GM12878 (cell line): ENCODE results near the gene FFAR2. TPM values are rescaled to one million over a fixed set of nuclear protein-coding genes. Genes with fewer than 3 reads are reported as not detected.

Source experiments
- ATAC-seq: fragments of 200-7000 bp; cut with Tn5 transposase; 3 replicates; pipeline ENCODE4 v1.9.1; 2020; ENCODE audit warnings: mild to moderate bottlenecking, moderate library complexity
- BruUV-seq: library from RNA; stranded (reverse); fragments of 400-500 nt; replicated peaks from 2 replicates; lab custom pipeline; 2021; lab: Mats Ljungman, UMichigan
- CTCF ChIA-PET: fragments of 300-600 bp; sonication (Branson Sonifier 250); formaldehyde crosslinking; extraction: SDS; loops from one replicate; lab custom pipeline; 2021; ENCODE audit warnings: inconsistent platforms; lab: Yijun Ruan, JAX
- POLR2A ChIA-PET: fragments of 350-600 bp; formaldehyde crosslinking; extraction: SDS; loops from one replicate; lab custom pipeline; 2021; ENCODE audit warnings: inconsistent platforms; lab: Charles Lee
- RAD21 ChIA-PET: fragments of 300-600 bp; sonication (Branson Sonifier 250); formaldehyde crosslinking; loops from one replicate; lab custom pipeline; 2023; ENCODE audit warnings: antibody characterized with exemption; ENCODE audit not compliant: unreplicated experiment; lab: Charles Lee
- SMC1A ChIA-PET: fragments of 300-600 bp; sonication (Branson Sonifier 250); formaldehyde crosslinking; loops from one replicate; lab custom pipeline; 2023; ENCODE audit not compliant: unreplicated experiment, uncharacterized antibody; lab: Charles Lee
- DNase-seq: peaks from one replicate; pipeline ENCODE4 v3.0.0-alpha.2; 2011; ENCODE audit warnings: low read depth, low spot score
- FAIRE-seq: peaks from 3 replicates; lab custom pipeline; 2011; peaks lifted over from hg19 to GRCh38; lab: Jason Lieb, UNC
- H2AFZ ChIP-seq: 2 replicates; pipeline ENCODE4 v1.6.0; 2011; ENCODE audit warnings: low read depth, low read length, control low read depth; ENCODE audit not compliant: control insufficient read depth
- H3K27ac ChIP-seq: 2 replicates; pipeline ENCODE4 v1.5.1; 2011; ENCODE audit warnings: control low read depth; ENCODE audit not compliant: control insufficient read depth, insufficient read depth
- H3K27me3 ChIP-seq, 2 experiments: replicated peaks in 1 of 2; 2 replicates each; pipeline versions ENCODE4 v1.6.0 to v1.6.1; 2011; ENCODE audit warnings: low read length in 1 of 2; ENCODE audit not compliant: control insufficient read depth in 2 of 2, insufficient read depth in 2 of 2
- H3K36me3 ChIP-seq, 2 experiments: 2 replicates each; pipeline ENCODE4 v1.5.1; 2011; ENCODE audit warnings: low read length in 1 of 2; ENCODE audit not compliant: control insufficient read depth in 2 of 2, insufficient read depth in 2 of 2
- H3K4me1 ChIP-seq: 2 replicates; pipeline ENCODE4 v1.6.1; 2011; ENCODE audit warnings: mild to moderate bottlenecking, low read length, moderate library complexity, mixed read lengths; ENCODE audit not compliant: control insufficient read depth, insufficient read depth
- H3K4me2 ChIP-seq: 2 replicates; pipeline ENCODE4 v1.6.0; 2011; ENCODE audit warnings: control low read depth; ENCODE audit not compliant: control insufficient read depth, insufficient read depth
- H3K4me3 ChIP-seq: fragments of 200-600 bp; sonication (generic); 2 replicates; pipeline ENCODE4 v1.5.1; 2016
- H3K79me2 ChIP-seq: 2 replicates; pipeline ENCODE4 v1.6.0; 2011; ENCODE audit warnings: low read length; ENCODE audit not compliant: control insufficient read depth, insufficient read depth
- H3K9ac ChIP-seq: 2 replicates; pipeline ENCODE4 v1.8.0; 2011; ENCODE audit warnings: low read length, control low read depth, mixed read lengths; ENCODE audit not compliant: control insufficient read depth, insufficient read depth
- H3K9me3 ChIP-seq: replicated peaks from 3 replicates; pipeline ENCODE4 v1.5.1; 2011; ENCODE audit warnings: mild to moderate bottlenecking, low read length; ENCODE audit not compliant: control insufficient read depth, insufficient read depth
- H4K20me1 ChIP-seq: 2 replicates; pipeline ENCODE4 v1.6.0; 2011; ENCODE audit not compliant: control insufficient read depth, insufficient read depth
- HDGF ChIP-seq: fragments of 450-650 bp; IDR thresholded peaks from 2 replicates; pipeline ENCODE4 v1.6.1; 2016; ENCODE audit warnings: antibody characterized with exemption
- POU2F2 ChIP-seq: IDR thresholded peaks from 3 replicates; pipeline ENCODE4 v1.6.1; 2011; ENCODE audit warnings: low read depth, mild to moderate bottlenecking, low read length, borderline replicate concordance
- YBX1 ChIP-seq: fragments of 450-650 bp; IDR thresholded peaks from 2 replicates; pipeline ENCODE4 v1.6.1; 2016; ENCODE audit warnings: antibody characterized with exemption
- WGBS: methylation state at CpG from one replicate; pipeline ENCODE4 v1.1.6; 2016; ENCODE audit warnings: low lambda C conversion rate; ENCODE audit not compliant: insufficient replicate concordance, insufficient coverage; ENCODE audit errors: missing lambda C conversion rate; 5-methylcytosine and 5-hydroxymethylcytosine counted together
- in situ Hi-C: fragments of 300-500 bp; cut with MboI; formaldehyde crosslinking; loops from 9 replicates; pipeline ENCODE4 v1.14.3; 2018; ENCODE audit warnings: mixed read lengths
- intact Hi-C: fragments of 100-400 bp; cut with micrococcal nuclease; formaldehyde crosslinking; loops from one replicate; pipeline ENCODE4 v1.14.2; 2022; ENCODE audit not compliant: unreplicated experiment
- polyA plus RNA-seq, 11 experiments: library from polyadenylated mRNA; depleted of rRNA in 4 of 11; unstranded in 6 of 11; stranded (reverse) in 5 of 11; fragments of >200 nt; fragmentation: Nextera tagmentation in 4 of 11; fragmentation: Illumina TruSeq in 1 of 11; extraction: Ambion mirVana in 4 of 11; extraction: Trizol in 1 of 11; gene quantifications; 1 replicate in 1 of 11; 2 replicates in 10 of 11; pipeline versions ENCODE4 v1.2.1 to v1.2.3, GENCODE V29; 2011 to 2016; ENCODE audit warnings: inconsistent platforms in 2 of 11, missing spikeins in 2 of 11, low read depth in 1 of 11
- total RNA-seq, 4 experiments: library from RNA; depleted of rRNA in 3 of 4; stranded (reverse); fragments of >200 nt in 3 of 4; fragmentation: Illumina TruSeq in 1 of 4; extraction: Trizol in 1 of 4; gene quantifications; 2 replicates each; pipeline versions ENCODE4 v1.2.1 to v1.2.3, GENCODE V29; 2013 to 2021
- TF ChIP-seq, protein P1 (sequence below): IDR thresholded peaks from 2 replicates; pipeline ENCODE4 v1.6.1; 2012; ENCODE audit warnings: low read length, inconsistent platforms
- TF ChIP-seq, protein P2 (sequence below): fragments of 450-650 bp; IDR thresholded peaks from 2 replicates; pipeline ENCODE4 v1.6.1; 2017; ENCODE audit warnings: mild to moderate bottlenecking, moderate library complexity

The FFAR2 gene
- total and polyA plus RNA-seq, 10 of the 15 experiments (the other 5 are each of a cell fraction or from before 2014, with no cell fraction given) = 0.05 to 4.0 (median 2.1) TPM

DNA sequence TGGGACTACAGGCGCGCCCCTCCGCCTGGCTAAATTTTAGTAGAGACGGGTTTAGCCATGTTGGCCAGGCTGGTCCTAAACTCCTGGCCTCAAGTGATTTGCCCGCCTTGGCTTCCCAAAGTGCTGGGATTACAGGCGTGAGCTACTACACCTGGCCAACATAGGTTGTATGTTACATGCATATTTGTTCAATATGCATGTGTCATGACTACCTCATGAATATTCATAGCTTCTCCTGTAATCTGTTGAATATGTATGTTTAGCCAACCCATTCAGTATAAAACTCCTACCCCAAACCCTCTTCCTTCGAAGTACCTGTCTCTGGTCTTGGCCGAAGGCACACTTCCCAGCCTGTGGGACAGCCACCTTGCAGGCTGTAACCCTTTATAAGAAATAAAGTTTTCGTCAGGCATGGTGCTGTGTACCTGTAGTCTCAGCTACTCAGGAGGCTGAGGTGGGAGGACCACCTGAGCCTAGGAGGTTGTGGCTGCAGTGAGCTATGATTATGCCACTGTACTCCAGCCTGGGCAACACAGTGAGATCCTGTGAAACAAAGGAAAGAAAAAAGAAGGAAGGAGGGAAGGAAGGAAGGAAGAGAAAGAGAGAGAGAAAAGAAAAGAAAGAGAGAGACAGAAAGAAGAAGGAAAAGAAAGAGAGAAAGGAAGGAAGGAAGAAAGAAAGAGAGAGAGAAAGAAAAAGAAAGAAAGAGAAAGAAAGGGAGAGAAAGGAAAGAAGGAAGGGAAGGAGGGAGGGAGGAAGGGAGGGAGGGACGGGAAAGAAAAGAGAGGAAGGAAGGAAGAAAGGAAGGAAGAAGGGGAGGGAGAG lies 47.9 kb upstream of the FFAR2 start:
- Histone ChIP-seq H2AFZ (no peak overlapping the region), H3K27me3 (no peaks in the 10 kb centered on the region), H3K4me2 (no peak overlapping the region), H3K9me3 (no peaks in the 10 kb centered on the region), H3K27ac (no peak overlapping the region), H4K20me1 (no peaks in the 10 kb centered on the region), H3K9ac (no peak overlapping the region), H3K4me1 (peaks cover 33% of the 10 kb centered on the region), H3K4me3 (no peak overlapping the region), H3K36me3 (no peaks in the 10 kb centered on the region)
- intact Hi-C loops (no loop called here), in situ Hi-C loops (no loop called here)
- BruUV-seq = no TSS peak
- ChIA-PET RAD21 (interaction anchor here (1.0 to 6.3 kb wide), 4 partner anchors 9 to 46 kb away, joined by 3 to 84 read pairs (median 28); no protein-coding TSS in a partner anchor), CTCF (interaction anchor here (1.1 to 1.7 kb wide), 4 partner anchors 24 to 68 kb away, joined by 3 to 6 read pairs (median 4); no protein-coding TSS in a partner anchor), POLR2A (interaction anchor here (0.5 to 1.6 kb wide), 5 partner anchors 8 to 54 kb away, joined by 3 to 7 read pairs (median 3); no protein-coding TSS in a partner anchor), SMC1A (interaction anchor here (0.9 to 10.8 kb wide), 7 partner anchors 17 to 77 kb away, joined by 3 to 152 read pairs (median 5); partner anchors contain the start of gene FFAR3)
- no peak for DNase-seq
- no peak for FAIRE-seq
- ATAC-seq = no peak
- 89% methylated on average over 9 of the region's 10 CpGs for WGBS
- TF ChIP-seq YBX1 = 0 out of 2 replicates have a peak, but pooled peaks have one; percentile 61
- peak; percentile 87; the same call in 1 of the 3 replicates for TF ChIP-seq POU2F2
- TF ChIP-seq HDGF = peak; percentile 49; the same call in 1 of the 2 replicates
- TF ChIP-seq, protein P1, sequence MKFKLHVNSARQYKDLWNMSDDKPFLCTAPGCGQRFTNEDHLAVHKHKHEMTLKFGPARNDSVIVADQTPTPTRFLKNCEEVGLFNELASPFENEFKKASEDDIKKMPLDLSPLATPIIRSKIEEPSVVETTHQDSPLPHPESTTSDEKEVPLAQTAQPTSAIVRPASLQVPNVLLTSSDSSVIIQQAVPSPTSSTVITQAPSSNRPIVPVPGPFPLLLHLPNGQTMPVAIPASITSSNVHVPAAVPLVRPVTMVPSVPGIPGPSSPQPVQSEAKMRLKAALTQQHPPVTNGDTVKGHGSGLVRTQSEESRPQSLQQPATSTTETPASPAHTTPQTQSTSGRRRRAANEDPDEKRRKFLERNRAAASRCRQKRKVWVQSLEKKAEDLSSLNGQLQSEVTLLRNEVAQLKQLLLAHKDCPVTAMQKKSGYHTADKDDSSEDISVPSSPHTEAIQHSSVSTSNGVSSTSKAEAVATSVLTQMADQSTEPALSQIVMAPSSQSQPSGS = no peak
- TF ChIP-seq, protein P2, sequence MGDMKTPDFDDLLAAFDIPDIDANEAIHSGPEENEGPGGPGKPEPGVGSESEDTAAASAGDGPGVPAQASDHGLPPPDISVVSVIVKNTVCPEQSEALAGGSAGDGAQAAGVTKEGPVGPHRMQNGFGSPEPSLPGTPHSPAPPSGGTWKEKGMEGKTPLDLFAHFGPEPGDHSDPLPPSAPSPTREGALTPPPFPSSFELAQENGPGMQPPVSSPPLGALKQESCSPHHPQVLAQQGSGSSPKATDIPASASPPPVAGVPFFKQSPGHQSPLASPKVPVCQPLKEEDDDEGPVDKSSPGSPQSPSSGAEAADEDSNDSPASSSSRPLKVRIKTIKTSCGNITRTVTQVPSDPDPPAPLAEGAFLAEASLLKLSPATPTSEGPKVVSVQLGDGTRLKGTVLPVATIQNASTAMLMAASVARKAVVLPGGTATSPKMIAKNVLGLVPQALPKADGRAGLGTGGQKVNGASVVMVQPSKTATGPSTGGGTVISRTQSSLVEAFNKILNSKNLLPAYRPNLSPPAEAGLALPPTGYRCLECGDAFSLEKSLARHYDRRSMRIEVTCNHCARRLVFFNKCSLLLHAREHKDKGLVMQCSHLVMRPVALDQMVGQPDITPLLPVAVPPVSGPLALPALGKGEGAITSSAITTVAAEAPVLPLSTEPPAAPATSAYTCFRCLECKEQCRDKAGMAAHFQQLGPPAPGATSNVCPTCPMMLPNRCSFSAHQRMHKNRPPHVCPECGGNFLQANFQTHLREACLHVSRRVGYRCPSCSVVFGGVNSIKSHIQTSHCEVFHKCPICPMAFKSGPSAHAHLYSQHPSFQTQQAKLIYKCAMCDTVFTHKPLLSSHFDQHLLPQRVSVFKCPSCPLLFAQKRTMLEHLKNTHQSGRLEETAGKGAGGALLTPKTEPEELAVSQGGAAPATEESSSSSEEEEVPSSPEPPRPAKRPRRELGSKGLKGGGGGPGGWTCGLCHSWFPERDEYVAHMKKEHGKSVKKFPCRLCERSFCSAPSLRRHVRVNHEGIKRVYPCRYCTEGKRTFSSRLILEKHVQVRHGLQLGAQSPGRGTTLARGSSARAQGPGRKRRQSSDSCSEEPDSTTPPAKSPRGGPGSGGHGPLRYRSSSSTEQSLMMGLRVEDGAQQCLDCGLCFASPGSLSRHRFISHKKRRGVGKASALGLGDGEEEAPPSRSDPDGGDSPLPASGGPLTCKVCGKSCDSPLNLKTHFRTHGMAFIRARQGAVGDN = no peak
- TF ChIP-seq, all 136 proteins: peak for 3
- H3K79me2 ChIP-seq = no peaks in the 10 kb centered on the region
